HCT116 (cell line): ENCODE measurements around the gene PBXIP1. TPM values are rescaled to one million over a fixed set of nuclear protein-coding genes. Genes with fewer than 3 reads are reported as not detected.

Source experiments
- ATAC-seq: fragments of 200-7000 bp; cut with Tn5 transposase; 2 replicates; pipeline ENCODE4 v1.9.1; 2020; ENCODE audit warnings: mild to moderate bottlenecking, moderate library complexity
- BruUV-seq: library from RNA; stranded (reverse); fragments of 400-500 nt; replicated peaks from 2 replicates; lab custom pipeline; 2021; lab: Mats Ljungman, UMichigan
- CTCF ChIA-PET: fragments of 300-600 bp; sonication (Branson Sonifier 250); formaldehyde crosslinking; loops from one replicate; lab custom pipeline; 2021; ENCODE audit warnings: antibody characterized with exemption; lab: Charles Lee
- POLR2A ChIA-PET: fragments of 300-600, 350-600 bp; sonication (Branson Sonifier 250); formaldehyde crosslinking; loops from one replicate; lab custom pipeline; 2021; ENCODE audit warnings: antibody characterized with exemption; lab: Charles Lee
- RAD21 ChIA-PET, 2 experiments: fragments of 300-600 bp; sonication (Branson Sonifier 250); formaldehyde crosslinking; loops; one replicate each; lab custom pipeline; 2023; ENCODE audit warnings: low total read pairs in 2 of 2; ENCODE audit not compliant: uncharacterized antibody in 2 of 2, unreplicated experiment in 2 of 2, low non-redundant PET in 1 of 2; lab: Charles Lee
- DNase-seq: peaks from one replicate; pipeline ENCODE4 v3.0.0-alpha.2; 2010; ENCODE audit warnings: low read depth, low spot score
- H2AFZ ChIP-seq: fragments of 200-600 bp; shearing (Covaris generic), sonication (generic); 2 replicates; pipeline ENCODE4 v1.6.1; 2017; ENCODE audit warnings: low read depth, mixed run types, mixed read lengths, antibody characterized with exemption, low read length; ENCODE audit not compliant: poor library complexity, severe bottlenecking
- H3K27ac ChIP-seq: 2 replicates; pipeline ENCODE4 v1.5.1; 2012; ENCODE audit warnings: low read depth, low read length
- H3K27me3 ChIP-seq: fragments of 200-600 bp; sonication (generic); 2 replicates; pipeline ENCODE4 v1.6.1; 2016; ENCODE audit warnings: mixed run types, low read length, mixed read lengths; ENCODE audit not compliant: insufficient read depth
- H3K36me3 ChIP-seq, 2 experiments: fragments of 200-500 bp in 1 of 2; fragments of 200-600 bp in 1 of 2; sonication (Bioruptor generic) in 1 of 2; sonication (generic) in 1 of 2; 2 replicates each; pipeline versions ENCODE4 v1.5.1 to v1.6.1; 2014 to 2016; ENCODE audit warnings: low read length in 2 of 2, inconsistent platforms in 1 of 2, mixed read lengths in 1 of 2, mixed run types in 1 of 2; ENCODE audit not compliant: insufficient read depth in 2 of 2, control insufficient read depth in 1 of 2
- H3K4me1 ChIP-seq, 2 experiments: fragments of 200-600 bp in 1 of 2; sonication (generic) in 1 of 2; 2 replicates each; pipeline versions ENCODE4 v1.5.1 to v1.6.1; 2012 to 2017; ENCODE audit warnings: low read length in 2 of 2, inconsistent platforms in 1 of 2, mild to moderate bottlenecking in 1 of 2, mixed read lengths in 1 of 2, mixed run types in 1 of 2, moderate library complexity in 1 of 2; ENCODE audit not compliant: insufficient read depth in 2 of 2, control insufficient read depth in 1 of 2
- H3K4me2 ChIP-seq: fragments of 200-600 bp; sonication (generic); 2 replicates; pipeline ENCODE4 v1.6.1; 2017; ENCODE audit warnings: mixed run types, low read length, mixed read lengths
- H3K4me3 ChIP-seq, 2 experiments: fragments of 200-600 bp in 1 of 2; sonication (generic) in 1 of 2; replicated peaks in 1 of 2; 2 replicates each; pipeline ENCODE4 v1.5.1; 2011 to 2016; ENCODE audit warnings: low read length in 2 of 2, control low read depth in 1 of 2, low read depth in 1 of 2, mild to moderate bottlenecking in 1 of 2, mixed read lengths in 1 of 2, mixed run types in 1 of 2
- H3K79me2 ChIP-seq: fragments of 200-600 bp; sonication (generic); 2 replicates; pipeline ENCODE4 v1.6.1; 2017; ENCODE audit warnings: mild to moderate bottlenecking, mixed run types, low read length, moderate library complexity, mixed read lengths; ENCODE audit not compliant: insufficient read depth
- H3K9ac ChIP-seq: fragments of 200-600 bp; sonication (generic); 2 replicates; pipeline ENCODE4 v1.6.1; 2016; ENCODE audit warnings: low read length, mixed read lengths
- H3K9me2 ChIP-seq: fragments of 200-600 bp; sonication (generic), shearing (Covaris generic); 2 replicates; pipeline ENCODE4 v1.6.1; 2017; ENCODE audit warnings: mixed run types, mild to moderate bottlenecking, moderate library complexity; ENCODE audit not compliant: insufficient read depth
- H3K9me3 ChIP-seq, 2 experiments: fragments of 200-500 bp in 1 of 2; fragments of 200-600 bp in 1 of 2; sonication (Bioruptor generic) in 1 of 2; sonication (generic) in 1 of 2; 2 replicates each; pipeline ENCODE4 v1.6.1; 2014 to 2017; ENCODE audit warnings: low read length in 2 of 2, mixed read lengths in 2 of 2, inconsistent platforms in 1 of 2, low read depth in 1 of 2, mild to moderate bottlenecking in 1 of 2, mixed run types in 1 of 2, moderate library complexity in 1 of 2; ENCODE audit not compliant: control insufficient read depth in 1 of 2, insufficient read depth in 1 of 2
- H4K20me1 ChIP-seq: fragments of 200-600 bp; sonication (generic), shearing (Covaris generic); 2 replicates; pipeline ENCODE4 v1.6.1; 2017; ENCODE audit warnings: mixed run types, mild to moderate bottlenecking, moderate library complexity; ENCODE audit not compliant: insufficient read depth
- CEBPB ChIP-seq: IDR thresholded peaks from 2 replicates; pipeline ENCODE4 v1.6.1; 2012; ENCODE audit warnings: low read depth
- EZH2 ChIP-seq: fragments of 200-600 bp; sonication (generic); IDR thresholded peaks from 2 replicates; pipeline ENCODE4 v1.6.1; 2017; ENCODE audit warnings: antibody characterized with exemption, mixed run types
- FOSL1 ChIP-seq: IDR thresholded peaks from 2 replicates; pipeline ENCODE4 v1.6.1; 2012; ENCODE audit warnings: low read depth
- POLR2AphosphoS5 ChIP-seq: IDR thresholded peaks from 2 replicates; pipeline ENCODE4 v1.6.1; 2011; ENCODE audit warnings: mild to moderate bottlenecking, low read depth, low read length, moderate library complexity
- YY1 ChIP-seq: IDR thresholded peaks from 2 replicates; pipeline ENCODE4 v1.6.1; 2011; ENCODE audit warnings: low read length, low read depth, moderate library complexity, mild to moderate bottlenecking; ENCODE audit not compliant: insufficient replicate concordance; ENCODE audit errors: extremely low read depth
- intact Hi-C: fragments of 100-400 bp; cut with micrococcal nuclease; formaldehyde crosslinking; loops from 2 replicates; pipeline ENCODE4 v1.10.0; 2022
- total RNA-seq: library from RNA; stranded (reverse); gene quantifications from one replicate; pipeline ENCODE4 v1.2.1, GENCODE V29; 2021; ENCODE audit not compliant: unreplicated experiment
- TF ChIP-seq, protein P1 (sequence below): IDR thresholded peaks from 2 replicates; pipeline ENCODE4 v1.6.1; 2012

Gene PBXIP1
- total RNA-seq, 1 experiment from 2014 or later, result 12.6 TPM

DNA sequence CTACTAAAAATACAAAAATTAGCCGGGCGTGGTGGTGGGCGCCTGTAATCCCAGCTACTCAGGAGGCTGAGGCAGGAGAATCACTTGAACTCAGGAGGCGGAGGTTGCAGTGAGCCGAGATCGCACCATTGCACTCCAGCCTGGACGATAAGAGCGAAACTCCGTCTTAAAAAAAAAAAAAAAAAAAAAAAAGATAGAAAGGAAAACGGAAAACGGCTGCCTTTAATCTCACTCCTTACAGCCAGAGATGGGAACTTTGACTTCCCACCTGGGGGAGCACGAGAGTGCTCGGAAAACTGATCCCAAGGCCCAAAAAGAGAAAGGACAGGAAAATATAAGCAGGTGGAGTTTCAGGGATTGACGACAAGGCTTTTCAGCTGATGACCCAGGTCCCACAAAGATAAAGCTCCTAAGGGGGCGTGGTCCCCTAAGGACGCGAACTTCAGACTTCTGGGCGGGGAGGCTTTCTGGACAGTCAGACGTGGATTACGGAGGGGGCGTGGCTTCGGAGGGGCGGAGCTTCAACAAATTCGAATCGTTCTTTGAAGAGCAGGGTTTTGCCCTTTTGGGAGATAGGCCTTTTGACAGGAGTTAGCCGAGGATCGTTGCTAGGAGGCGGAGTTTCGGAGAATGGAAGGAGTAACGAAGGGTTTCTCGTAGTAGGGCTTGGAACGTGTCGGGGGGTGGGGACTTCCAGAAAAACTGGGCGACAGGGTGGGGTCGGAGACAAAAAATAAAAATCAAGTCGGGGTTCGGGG, 17.6 kb upstream of the PBXIP1 start:
- H3K79me2 ChIP-seq, result peaks cover 88% of the 10 kb centered on the region
- TF ChIP-seq CEBPB (no peak), POLR2AphosphoS5 (peak; percentile 87), FOSL1 (no peak), EZH2 (no peak), YY1 (peak; percentile 20)
- TF ChIP-seq, protein P1, sequence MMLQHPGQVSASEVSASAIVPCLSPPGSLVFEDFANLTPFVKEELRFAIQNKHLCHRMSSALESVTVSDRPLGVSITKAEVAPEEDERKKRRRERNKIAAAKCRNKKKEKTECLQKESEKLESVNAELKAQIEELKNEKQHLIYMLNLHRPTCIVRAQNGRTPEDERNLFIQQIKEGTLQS, result no peak
- peaks cover 3 to 22% of the 10 kb centered on the region in 2 experiments; a peak in 3 of 4 replicates for H3K36me3 ChIP-seq
- H3K9ac ChIP-seq, result peak overlapping the region; percentile 86
- H3K27me3 ChIP-seq, result no peaks in the 10 kb centered on the region
- peak overlapping the region; percentile 61 to 70 for H3K4me3 ChIP-seq
- no peaks in the 10 kb centered on the region for H3K9me2 ChIP-seq
- ChIA-PET RAD21 (interaction anchor here (0.8 kb wide), 2 partner anchors 11 to 26 kb away, joined by 3 to 4 read pairs; no protein-coding TSS in a partner anchor), POLR2A (interaction anchor here (0.5 to 5.4 kb wide), 19 partner anchors 9 to 1526 kb away, joined by 3 to 46 read pairs (median 5); partner anchors contain the start of genes FLAD1, KRTCAP2, LENEP and PBXIP1), CTCF (interaction anchor here (0.7 to 2.6 kb wide), 9 partner anchors 9 to 278 kb away, joined by 3 to 14 read pairs (median 3); partner anchors contain the start of genes ADAM15, FLAD1, KRTCAP2 and PBXIP1)
- H3K27ac ChIP-seq, result peak overlapping the region; percentile 86
- DNase-seq (peak; percentile 97), ATAC-seq (peak; percentile 33)
- peak overlapping the region; percentile 90 for H3K4me2 ChIP-seq
- no TSS peak for BruUV-seq
- intact Hi-C loops, result loop anchor here (1.0 to 5.0 kb wide), 5 partner anchors 28 to 164 kb away; partner anchors contain the start of genes EFNA4 and SLC50A1
- peaks cover 40 to 66% of the 10 kb centered on the region in 2 experiments for H3K4me1 ChIP-seq
- H3K9me3 ChIP-seq, result no peaks in the 10 kb centered on the region
- H4K20me1 ChIP-seq, result no peaks in the 10 kb centered on the region
- H2AFZ ChIP-seq, result no peak overlapping the region
